Astrocyte (in vitro differentiated cells and primary cell): Measurements from ENCODE around the gene ALG14.

Experiments
- CTCF ChIP-seq: IDR thresholded peaks from 2 replicates; pipeline ENCODE4 v1.5.1; 2011; ENCODE audit warnings: low read depth, mild to moderate bottlenecking, inconsistent platforms, low read length, moderate library complexity; ENCODE audit not compliant: insufficient read depth
- EZH2 ChIP-seq: IDR thresholded peaks from 2 replicates; pipeline ENCODE4 v1.6.1; 2012; ENCODE audit warnings: mild to moderate bottlenecking, low read length, inconsistent platforms; ENCODE audit not compliant: insufficient read depth

DNA sequence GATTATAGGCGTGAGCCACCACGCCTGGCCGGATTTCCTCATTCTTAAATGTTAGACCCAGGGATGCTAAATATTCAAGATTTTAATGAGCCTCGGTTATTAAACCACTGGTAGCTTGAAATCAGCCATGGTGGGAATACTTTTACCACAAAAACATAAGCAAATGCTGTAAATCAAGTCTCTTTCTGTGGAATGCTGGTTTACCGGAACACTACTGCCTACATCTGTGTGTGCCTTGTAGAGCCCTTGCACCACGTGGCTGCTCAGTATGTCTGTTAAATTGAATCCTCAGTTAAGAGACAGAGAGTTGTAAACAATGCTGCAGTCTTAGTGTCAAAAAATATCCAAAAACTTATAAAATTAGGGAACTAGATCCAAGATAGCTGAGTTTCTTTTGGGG lies 119.0 kb downstream of the ALG14 start:
- TF ChIP-seq CTCF (no peak), EZH2 (no peak)
